Central memory CD8-positive, alpha-beta T cell (primary cell): Measurements from ENCODE around the gene C15orf62.

Experiments used
- ATAC-seq: fragments of 150-1000 bp; cut with Tn5 transposase; replicated peaks from 2 replicates; pipeline ENCODE4 v1.10.0; 2022; ENCODE audit warnings: mild to moderate bottlenecking, moderate FRiP score, moderate number of reproducible peaks; ENCODE audit not compliant: poor library complexity, severe bottlenecking; ENCODE audit errors: extremely low read depth
- DNase-seq, 2 donors: peaks; one replicate each; pipeline ENCODE4 v3.0.0; 2021; ENCODE audit warnings: low spot score in 2 of 2
- H3K27ac Mint-ChIP-seq: one replicate; pipeline ENCODE4 v1.8.0; 2022; ENCODE audit warnings: low read depth, mild to moderate bottlenecking, moderate library complexity, mixed read lengths
- H3K27me3 Mint-ChIP-seq: one replicate; pipeline ENCODE4 v1.8.0; 2022; ENCODE audit warnings: mixed read lengths
- H3K36me3 Mint-ChIP-seq: one replicate; pipeline ENCODE4 v1.8.0; 2022; ENCODE audit warnings: mild to moderate bottlenecking, moderate library complexity, mixed read lengths; ENCODE audit not compliant: insufficient read depth
- H3K4me1 Mint-ChIP-seq: one replicate; pipeline ENCODE4 v1.8.0; 2022; ENCODE audit warnings: mixed read lengths
- H3K4me3 Mint-ChIP-seq: one replicate; pipeline ENCODE4 v1.8.0; 2022; ENCODE audit warnings: mild to moderate bottlenecking, moderate library complexity, mixed read lengths
- H3K9me3 Mint-ChIP-seq: one replicate; pipeline ENCODE4 v1.8.0; 2022; ENCODE audit warnings: mixed read lengths

C15orf62 gene

DNA sequence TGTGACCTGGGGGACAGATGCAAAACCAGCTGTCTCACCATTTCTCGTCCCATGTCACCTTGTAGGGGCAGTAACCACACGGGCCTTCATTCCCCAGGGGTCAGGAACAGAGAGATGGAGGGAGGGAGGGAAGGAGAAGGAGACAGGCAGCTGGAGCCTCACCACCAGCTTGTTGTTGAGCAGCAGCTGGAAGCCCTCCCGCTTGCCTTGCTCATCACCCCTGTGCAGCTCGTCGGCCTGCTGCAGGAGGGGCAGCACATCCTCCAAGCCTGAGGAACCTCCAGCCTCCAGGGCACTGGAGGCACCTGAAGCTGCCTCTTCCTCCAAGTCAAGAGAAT lies 25.0 kb upstream of the C15orf62 start:
- peaks cover 29% of the 10 kb centered on the region for H3K4me1 Mint-ChIP-seq
- H3K36me3 Mint-ChIP-seq = peaks cover 27% of the 10 kb centered on the region
- ATAC-seq (no peak), DNase-seq (no peak)
- H3K27ac Mint-ChIP-seq = peak overlapping the region; percentile 90
- H3K9me3 Mint-ChIP-seq = no peaks in the 10 kb centered on the region
- H3K27me3 Mint-ChIP-seq = no peaks in the 10 kb centered on the region
- no peak overlapping the region for H3K4me3 Mint-ChIP-seq

DNA sequence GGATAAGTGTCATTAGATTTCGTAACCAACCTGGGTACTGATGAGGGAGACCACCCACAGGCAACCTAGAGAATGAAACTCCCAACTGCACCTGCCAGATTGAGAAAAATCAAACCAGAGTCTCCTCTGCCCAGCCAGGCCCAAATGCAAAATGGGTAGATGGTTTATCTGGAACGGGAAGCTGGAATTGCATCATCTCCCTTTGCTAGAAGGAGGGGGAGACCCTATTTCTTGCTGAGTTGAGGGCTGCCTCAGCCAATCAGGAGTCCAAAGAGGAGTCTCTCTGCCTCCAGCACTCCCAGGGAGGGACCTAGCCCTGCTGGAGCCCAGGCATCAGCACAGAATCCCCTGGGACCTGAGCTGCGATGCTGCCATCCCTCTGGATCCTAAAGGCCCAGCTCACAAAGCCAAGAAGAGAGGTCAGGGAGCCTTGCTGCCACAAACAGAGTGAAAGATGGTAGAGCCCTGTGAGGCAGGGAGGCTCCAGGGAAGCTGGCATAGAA lies 22.8 kb upstream of the C15orf62 start:
- DNase-seq (no peak), ATAC-seq (no peak)
- H3K9me3 Mint-ChIP-seq = no peaks in the 10 kb centered on the region
- H3K36me3 Mint-ChIP-seq = peaks cover 35% of the 10 kb centered on the region
- no peaks in the 10 kb centered on the region for H3K27me3 Mint-ChIP-seq
- peaks cover 29% of the 10 kb centered on the region for H3K4me1 Mint-ChIP-seq
- H3K4me3 Mint-ChIP-seq = no peak overlapping the region
- H3K27ac Mint-ChIP-seq = no peak overlapping the region

DNA sequence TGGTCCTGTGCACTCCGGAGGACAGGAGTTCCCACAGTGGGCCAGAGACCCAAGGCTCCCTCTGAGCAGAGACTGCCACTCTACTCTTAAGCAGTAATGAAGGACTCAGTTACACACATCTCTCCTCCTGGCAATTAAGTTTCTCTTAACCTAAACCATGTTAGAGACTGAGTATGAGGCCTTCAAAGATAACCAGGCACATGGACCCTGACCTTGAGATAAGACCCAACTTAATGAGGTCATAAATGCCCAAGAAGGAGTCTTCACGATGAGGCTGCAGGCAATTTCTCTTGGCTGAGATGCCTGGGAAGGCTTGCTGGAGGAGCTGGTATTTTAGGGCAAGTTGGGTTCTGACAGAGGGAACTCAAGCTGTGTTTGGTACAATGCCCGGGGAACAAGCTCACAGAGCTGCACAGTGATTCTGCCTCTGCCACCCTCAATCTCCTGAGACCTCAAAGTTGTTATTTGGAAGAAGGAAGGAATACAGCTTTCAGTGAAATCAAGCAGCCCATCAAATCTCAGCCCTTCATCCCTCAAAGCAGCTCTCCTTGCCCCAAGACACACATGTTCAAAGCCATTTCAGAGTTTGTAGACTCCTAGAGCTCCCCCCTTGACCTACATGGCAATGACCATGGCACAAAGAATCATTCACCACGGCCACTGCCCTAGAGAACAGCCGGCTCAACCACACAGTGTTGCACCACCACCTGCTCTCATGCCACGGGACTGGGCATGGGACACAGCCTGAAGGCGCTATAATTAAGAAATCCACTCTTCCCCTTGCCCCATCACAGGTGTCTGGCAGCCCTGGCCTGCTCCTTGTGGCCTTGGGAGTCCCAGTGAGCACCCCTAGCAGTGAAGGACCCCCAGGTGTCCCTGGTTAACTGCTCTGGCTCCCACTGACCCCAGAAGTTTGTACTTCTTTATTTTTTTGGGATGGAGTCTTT lies 21.8 kb upstream of the C15orf62 start:
- Mint-ChIP-seq H3K27ac (no peak overlapping the region), H3K9me3 (no peaks in the 10 kb centered on the region), H3K36me3 (peaks cover 40% of the 10 kb centered on the region), H3K4me1 (peaks cover 33% of the 10 kb centered on the region), H3K27me3 (no peaks in the 10 kb centered on the region), H3K4me3 (no peak overlapping the region)
- DNase-seq (no peak), ATAC-seq (no peak)

DNA sequence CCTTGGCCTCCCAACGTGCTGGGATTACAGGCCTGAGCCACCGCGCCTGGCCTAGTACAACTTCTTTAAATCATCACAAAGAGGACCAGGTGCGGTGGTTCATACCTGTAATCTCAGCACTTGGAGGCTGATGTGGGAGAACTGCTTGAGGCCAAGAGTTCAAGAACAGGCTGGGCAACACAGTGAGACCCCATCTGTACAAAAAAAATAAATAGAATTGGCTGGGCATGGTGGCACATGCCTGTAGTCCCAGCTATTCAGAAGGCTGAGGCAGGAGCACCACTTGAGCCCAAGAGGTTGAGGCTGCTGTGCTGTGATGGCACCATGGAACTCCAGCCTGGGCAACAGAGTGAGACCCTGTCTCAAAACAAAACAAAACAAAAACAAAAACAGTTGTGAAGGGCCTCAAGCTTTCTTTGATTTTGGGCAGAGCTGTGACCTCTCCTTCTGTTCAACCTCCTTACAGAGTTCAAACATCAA lies 20.6 kb upstream of the C15orf62 start:
- Mint-ChIP-seq H3K27me3 (no peaks in the 10 kb centered on the region), H3K4me1 (peaks cover 34% of the 10 kb centered on the region), H3K27ac (no peak overlapping the region), H3K9me3 (no peaks in the 10 kb centered on the region), H3K4me3 (no peak overlapping the region), H3K36me3 (peaks cover 43% of the 10 kb centered on the region)
- DNase-seq (no peak), ATAC-seq (no peak)

DNA sequence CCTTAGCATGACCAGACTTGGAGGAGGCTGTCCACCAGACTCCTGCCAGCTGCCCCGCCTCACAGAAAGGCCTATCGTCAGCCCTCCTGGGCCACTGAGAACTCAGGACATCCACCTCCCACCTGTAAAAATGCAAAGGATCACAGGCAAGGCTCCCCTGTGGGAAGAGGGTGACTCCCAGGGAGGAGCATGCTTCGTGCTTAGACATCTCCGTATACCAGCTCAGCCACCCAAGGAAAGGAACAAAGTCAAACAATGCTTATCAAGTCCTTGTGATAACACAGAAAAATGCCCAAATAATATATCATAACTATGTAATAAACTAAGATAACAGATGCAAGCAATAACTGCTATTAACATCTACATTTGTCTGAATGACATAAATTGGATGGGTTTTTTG lies 18.9 kb upstream of the C15orf62 start:
- no peak for DNase-seq
- no peak for ATAC-seq
- Mint-ChIP-seq H3K4me3 (no peak overlapping the region), H3K36me3 (peaks cover 46% of the 10 kb centered on the region), H3K27me3 (no peaks in the 10 kb centered on the region), H3K9me3 (no peaks in the 10 kb centered on the region), H3K27ac (no peak overlapping the region), H3K4me1 (peaks cover 30% of the 10 kb centered on the region)

DNA sequence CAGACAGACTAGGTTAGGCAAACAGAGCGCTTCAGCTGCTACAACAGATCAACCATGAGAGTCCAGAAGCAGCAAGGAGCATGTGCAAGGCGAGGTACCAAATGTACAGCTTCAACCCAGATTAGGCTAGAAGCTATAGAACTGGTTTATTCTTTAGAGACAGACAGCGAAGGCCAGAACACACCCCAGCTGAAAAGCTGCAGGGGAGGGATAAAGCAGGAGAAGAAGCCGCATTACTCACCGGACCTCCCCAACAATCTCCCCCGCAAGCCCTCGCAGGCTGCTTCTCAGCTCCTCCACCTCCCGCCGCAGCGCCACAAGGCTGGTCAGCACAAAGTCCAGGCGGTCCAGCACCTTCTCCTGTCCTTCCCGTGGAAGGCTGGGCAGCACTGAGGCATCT lies 18.0 kb upstream of the C15orf62 start:
- ATAC-seq (no peak), DNase-seq (no peak)
- Mint-ChIP-seq H3K27ac (peak overlapping the region; percentile 100), H3K4me3 (no peak overlapping the region), H3K27me3 (no peaks in the 10 kb centered on the region), H3K9me3 (no peaks in the 10 kb centered on the region), H3K4me1 (peaks cover 29% of the 10 kb centered on the region), H3K36me3 (peaks cover 46% of the 10 kb centered on the region)

DNA sequence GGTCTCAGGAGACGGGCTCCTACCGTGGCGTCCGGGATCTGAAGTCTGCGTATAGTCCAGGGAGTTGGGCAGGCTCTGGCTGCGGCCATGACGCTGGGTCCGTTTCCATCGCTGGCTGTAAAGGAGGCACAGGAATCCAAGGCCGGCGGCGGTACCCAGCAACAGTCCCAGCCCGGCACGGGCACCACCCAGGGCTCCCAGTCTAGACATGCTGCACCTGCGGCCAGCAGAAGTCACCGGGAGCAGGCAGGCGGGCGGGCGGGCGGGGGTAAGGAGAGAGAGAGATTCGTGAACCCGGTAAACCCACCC lies 15.3 kb upstream of the C15orf62 start:
- H3K9me3 Mint-ChIP-seq = no peaks in the 10 kb centered on the region
- ATAC-seq (peak; percentile 22), DNase-seq (no peak)
- peak overlapping the region; percentile 94 for H3K4me3 Mint-ChIP-seq
- H3K4me1 Mint-ChIP-seq = peaks cover 29% of the 10 kb centered on the region
- peaks cover 33% of the 10 kb centered on the region for H3K36me3 Mint-ChIP-seq
- peak overlapping the region; percentile 100 for H3K27ac Mint-ChIP-seq
- H3K27me3 Mint-ChIP-seq = no peaks in the 10 kb centered on the region

DNA sequence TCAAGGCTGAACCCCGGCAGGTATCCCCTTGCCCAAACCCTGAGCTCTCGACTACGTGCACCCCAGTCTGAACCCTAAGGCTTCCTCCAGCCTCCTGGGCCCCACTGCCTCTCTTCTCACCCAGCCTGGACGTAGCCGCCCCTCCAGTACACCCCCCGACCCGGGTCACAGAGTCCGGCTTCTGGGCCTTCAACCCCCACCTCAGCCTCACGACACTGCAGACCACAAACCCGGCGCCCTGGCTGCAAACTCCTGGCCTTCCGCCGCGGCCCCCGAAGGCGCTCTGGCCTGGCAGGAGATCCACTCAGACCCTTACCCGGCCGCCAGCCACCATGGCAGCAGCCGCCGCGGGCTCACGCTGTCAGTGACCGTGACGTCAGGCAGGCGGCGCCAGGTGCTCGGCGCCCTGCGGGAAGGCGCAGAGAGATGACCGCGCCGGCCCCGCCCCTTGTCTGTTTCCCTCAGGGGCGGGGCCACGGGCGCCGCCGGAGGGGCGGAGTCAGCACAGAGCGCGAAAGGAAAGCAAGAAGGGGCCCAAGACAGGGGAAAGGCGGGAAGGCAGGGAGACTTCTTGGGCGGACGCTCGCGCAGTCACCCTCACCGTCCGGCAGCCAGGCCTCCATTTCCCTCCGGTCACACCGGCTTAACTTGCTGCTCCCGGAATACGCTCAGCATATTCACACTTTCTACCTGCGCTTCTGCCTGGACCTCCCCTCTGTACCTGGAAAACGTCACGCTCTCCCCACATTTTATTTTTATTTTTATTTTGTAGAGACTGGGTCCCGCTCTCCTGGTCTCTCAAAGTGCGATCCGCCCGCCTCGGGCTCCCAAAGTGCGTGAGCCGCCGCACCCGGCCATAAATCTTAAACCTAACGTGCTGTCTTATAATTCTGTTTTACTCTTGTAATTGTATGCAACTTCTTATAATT lies 14.6 kb upstream of the C15orf62 start, which contains the start of gene RMDN3:
Gene RMDN3 (minus strand): TSS at position 372 of the 929 bp plus-strand sequence. CDS start 471 bp downstream, outside the sequence.
- peaks cover 29% of the 10 kb centered on the region for H3K4me1 Mint-ChIP-seq
- H3K9me3 Mint-ChIP-seq = no peaks in the 10 kb centered on the region
- no peaks in the 10 kb centered on the region for H3K27me3 Mint-ChIP-seq
- H3K36me3 Mint-ChIP-seq = peaks cover 28% of the 10 kb centered on the region
- DNase-seq (peak; percentile 82 to 86), ATAC-seq (peak; percentile 80)
- peak within 1 kb of the TSS; percentile 100 for H3K27ac Mint-ChIP-seq
- peak within 1 kb of the TSS; percentile 94 for H3K4me3 Mint-ChIP-seq

DNA sequence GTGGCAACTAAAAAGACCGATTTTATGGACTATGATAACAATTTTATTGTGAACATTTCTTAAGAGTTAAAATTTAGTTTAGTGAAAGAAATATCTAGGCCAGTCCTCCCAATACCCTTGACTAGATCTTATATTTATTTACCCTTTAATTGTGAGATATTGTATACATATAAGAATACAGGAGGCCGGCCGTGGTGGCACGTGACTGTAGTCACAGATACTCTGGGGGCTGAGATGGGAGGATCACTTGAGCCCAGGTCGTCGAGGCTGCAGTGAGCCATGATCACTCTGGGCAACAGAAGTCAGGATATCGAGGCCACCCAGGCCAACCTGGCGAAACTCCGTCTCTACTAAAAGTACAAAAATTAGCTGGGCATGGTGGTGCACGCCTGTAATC lies 14.0 kb upstream of the C15orf62 start:
- DNase-seq (no peak), ATAC-seq (no peak)
- Mint-ChIP-seq H3K36me3 (peaks cover 24% of the 10 kb centered on the region), H3K9me3 (no peaks in the 10 kb centered on the region), H3K27me3 (no peaks in the 10 kb centered on the region), H3K4me1 (peaks cover 29% of the 10 kb centered on the region), H3K27ac (peak overlapping the region; percentile 100), H3K4me3 (peak overlapping the region; percentile 94)

DNA sequence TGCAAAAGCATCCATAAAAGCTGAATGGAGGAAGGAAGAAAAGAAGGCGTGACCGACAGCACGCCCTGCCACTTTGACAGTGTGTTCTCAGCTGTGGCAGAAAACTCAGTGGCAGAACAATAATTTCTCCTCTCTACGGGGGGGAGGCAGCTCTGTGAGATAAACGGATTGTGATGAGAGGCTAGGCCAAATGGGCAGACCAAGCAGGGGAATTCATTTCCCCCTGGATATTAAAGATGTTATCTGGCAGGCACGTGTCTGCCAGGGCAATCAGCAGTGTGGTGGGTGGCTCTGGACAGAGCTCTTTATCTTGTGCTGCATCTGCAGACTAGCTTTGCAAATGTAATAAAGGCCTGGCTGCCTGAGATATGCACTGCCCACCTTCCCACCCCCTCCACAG lies 12.8 kb upstream of the C15orf62 start:
- no peaks in the 10 kb centered on the region for H3K9me3 Mint-ChIP-seq

DNA sequence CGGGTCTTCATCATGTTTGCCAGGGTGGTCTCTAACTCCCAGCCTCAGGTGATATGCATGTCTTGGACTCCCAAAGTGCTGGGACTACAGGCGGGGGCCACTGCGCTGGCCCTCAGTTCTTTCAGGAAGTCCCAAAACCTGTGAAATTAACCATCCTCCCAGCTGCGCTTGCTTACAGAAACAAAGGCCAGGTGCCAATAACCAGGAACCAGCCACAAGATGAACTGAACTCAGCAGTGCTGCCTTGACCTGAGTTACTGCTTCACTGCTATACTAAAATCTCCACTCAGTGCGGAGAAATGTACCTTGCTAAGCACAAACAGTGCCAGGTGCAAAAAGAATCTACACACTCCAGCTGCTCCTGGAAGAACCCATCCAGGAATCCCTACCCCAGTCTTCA lies 9.8 kb upstream of the C15orf62 start:
- H3K4me3 Mint-ChIP-seq = no peak overlapping the region
- peaks cover 15% of the 10 kb centered on the region for H3K4me1 Mint-ChIP-seq
- H3K36me3 Mint-ChIP-seq = peaks cover 10% of the 10 kb centered on the region
- no peaks in the 10 kb centered on the region for H3K27me3 Mint-ChIP-seq
- no peaks in the 10 kb centered on the region for H3K9me3 Mint-ChIP-seq
- ATAC-seq (no peak), DNase-seq (no peak)
- no peak overlapping the region for H3K27ac Mint-ChIP-seq

More for the DNA sequence above, 12.8 kb upstream of the C15orf62 start:
- DNase-seq = no peak
- peak overlapping the region; percentile 36 for H3K4me3 Mint-ChIP-seq
- peak overlapping the region; percentile 57 for H3K27ac Mint-ChIP-seq
- peaks cover 18% of the 10 kb centered on the region for H3K36me3 Mint-ChIP-seq
- no peaks in the 10 kb centered on the region for H3K27me3 Mint-ChIP-seq
- H3K4me1 Mint-ChIP-seq = peaks cover 29% of the 10 kb centered on the region
- no peak for ATAC-seq

DNA sequence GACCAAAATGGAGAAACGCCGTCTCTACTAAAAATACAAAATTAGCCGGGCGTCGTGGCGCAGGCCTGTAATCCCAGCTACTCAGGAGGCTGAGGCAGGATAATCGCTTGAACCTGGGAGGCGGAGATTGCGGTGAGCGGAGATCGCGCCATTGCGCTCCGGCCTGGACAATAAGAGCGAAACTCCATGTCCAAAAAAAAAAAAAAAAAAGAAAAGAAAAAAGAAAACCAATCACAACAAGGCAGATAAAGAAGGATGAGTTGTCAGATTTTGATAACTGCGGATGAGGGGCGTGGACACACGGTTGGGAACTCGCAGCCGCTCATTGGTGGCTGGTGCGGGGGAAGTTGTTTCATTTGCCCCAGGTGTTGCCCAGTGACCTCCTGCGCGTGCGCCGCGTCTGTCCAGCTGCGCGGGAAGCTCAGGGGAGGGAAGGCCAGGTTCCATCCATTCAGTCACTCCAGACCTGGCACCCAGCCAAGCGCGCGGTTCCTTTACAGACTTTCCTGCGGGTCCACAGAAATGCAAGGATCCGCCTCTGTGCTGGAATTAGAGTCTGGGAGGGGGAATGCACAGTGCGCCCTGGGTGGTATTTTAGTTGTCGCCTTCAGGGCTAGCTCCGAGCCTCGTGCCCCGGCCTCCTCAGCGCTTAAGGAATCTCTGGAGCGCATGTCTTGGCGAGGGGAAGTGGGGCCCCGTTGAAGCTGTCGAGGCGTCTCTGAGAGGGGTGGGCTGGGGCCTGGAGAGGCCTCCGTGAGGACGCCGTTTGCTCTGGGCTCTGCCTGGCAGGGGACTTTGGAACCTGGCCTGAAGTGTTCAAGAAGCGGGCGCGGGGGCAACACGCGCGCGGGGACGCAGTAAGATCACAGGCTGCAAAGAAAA lies 6.6 kb upstream of the C15orf62 start:
- Mint-ChIP-seq H3K36me3 (peaks cover 13% of the 10 kb centered on the region), H3K4me1 (peaks cover 23% of the 10 kb centered on the region), H3K9me3 (no peaks in the 10 kb centered on the region), H3K27ac (peak overlapping the region; percentile 81), H3K27me3 (no peaks in the 10 kb centered on the region), H3K4me3 (peak overlapping the region; percentile 69)
- ATAC-seq = no peak
- no peak for DNase-seq
